NCI-H1092 (cell line): Measurements from ENCODE around the gene ITGA6.

Source experiments
- DNase-seq: peaks from one replicate; lab custom pipeline; 2025; lab: John Stamatoyannopoulos, UW

The ITGA6 gene

DNA sequence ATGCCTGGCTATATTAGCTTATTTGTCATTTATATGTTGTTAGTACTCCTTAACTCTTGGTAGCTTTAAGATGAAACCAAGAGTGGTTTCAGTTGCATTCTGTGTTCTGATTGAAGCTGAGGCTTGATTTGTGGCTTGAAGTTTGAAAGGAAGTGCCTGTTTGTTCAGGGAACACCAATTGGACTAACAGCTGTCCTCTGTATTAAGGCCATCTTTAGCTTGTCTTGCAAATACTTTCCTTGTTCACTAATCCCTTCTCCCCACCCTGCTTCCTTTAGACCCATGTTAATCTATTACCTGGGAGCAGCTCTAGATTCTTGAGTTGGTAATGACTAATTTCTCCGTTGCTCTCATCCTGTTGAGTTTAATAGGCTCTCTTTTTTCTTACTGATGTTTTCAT is 13.4 kb downstream of the ITGA6 start:
- no peak for DNase-seq

DNA sequence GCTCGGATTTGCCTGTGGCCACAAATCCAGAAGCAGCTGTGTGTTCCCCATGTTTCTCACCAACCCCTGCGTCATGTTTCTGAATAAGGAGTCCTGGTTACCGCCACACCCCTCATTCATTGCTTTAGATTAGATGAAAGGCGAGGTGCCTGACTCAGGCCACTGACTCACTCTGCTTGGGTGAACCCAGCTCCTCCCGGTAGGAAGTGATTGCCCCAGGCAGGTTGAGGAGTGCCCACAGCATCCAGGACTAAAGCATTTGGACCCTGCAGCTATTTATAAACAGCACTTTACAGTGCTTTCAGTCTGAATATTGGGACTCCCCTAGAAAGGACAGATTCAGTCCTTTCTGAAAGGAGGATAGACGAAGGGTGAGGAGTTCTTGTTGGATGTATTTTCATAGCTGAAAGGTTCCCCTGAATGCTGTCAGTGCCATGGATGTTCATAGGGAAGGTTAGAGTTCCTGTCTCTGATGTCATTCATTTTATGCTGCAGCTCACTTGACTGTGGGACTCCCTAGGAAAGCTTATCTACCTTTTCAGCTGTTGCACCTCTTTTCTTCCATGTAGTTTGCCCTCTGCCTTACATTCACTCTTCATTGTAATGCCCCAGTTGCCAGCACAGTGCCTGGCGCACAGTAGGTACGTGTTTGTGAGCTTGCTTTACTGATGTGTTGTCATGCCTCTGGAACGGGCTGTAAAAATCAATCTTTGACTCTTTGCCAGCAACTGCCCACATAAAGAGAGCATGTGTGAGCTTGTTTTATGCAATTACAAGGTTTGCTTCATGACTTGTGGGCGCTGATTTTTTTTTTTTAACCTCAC is 14.9 kb downstream of the ITGA6 start:
- no peak for DNase-seq

DNA sequence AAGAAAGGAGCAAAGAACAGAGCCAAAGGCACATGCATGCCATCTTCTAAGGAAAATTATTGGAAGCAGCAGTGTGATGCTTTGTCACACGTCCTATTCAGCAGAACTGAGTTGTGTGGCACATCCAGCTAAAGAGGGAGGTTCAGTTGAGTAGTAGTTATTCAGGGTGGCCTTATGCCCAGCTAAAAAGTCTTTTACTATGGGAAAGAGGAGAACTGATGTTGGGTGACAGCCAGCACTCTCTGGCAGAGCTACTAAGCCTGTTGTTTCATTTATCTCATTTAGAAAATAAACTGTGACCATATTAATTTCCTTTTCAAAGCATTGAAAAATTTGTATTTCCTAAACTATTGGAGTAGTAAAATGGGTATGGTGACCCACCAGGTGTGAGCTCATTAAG is 18.5 kb downstream of the ITGA6 start:
- no peak for DNase-seq

DNA sequence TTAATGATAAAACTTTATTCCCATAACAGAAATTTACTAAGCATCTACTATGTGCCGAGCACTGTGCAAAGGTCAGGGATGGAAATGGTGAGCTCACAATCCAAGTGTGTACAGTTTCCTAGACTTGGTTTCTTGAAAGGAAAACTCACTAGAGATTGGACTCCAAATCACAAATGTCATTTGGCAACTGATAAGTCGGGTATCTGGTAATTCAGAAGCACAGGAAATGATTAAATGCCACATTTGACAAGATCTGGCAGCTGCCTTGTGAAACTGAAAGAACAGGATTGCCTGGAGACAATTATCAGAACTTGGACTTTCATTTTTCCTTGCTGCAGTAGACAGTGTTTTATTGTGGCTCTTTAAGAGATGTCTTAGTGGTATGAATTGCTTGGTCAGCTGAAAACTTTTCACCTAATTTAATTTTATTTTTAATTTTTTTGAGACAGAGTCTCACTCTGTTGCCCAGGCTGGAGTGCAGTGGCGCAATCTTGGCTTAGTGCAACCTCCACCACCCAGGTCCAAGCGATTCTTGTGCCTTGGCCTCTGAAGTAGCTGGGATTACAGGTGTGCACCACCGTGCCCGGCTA is 19.2 kb downstream of the ITGA6 start:
- no peak for DNase-seq

DNA sequence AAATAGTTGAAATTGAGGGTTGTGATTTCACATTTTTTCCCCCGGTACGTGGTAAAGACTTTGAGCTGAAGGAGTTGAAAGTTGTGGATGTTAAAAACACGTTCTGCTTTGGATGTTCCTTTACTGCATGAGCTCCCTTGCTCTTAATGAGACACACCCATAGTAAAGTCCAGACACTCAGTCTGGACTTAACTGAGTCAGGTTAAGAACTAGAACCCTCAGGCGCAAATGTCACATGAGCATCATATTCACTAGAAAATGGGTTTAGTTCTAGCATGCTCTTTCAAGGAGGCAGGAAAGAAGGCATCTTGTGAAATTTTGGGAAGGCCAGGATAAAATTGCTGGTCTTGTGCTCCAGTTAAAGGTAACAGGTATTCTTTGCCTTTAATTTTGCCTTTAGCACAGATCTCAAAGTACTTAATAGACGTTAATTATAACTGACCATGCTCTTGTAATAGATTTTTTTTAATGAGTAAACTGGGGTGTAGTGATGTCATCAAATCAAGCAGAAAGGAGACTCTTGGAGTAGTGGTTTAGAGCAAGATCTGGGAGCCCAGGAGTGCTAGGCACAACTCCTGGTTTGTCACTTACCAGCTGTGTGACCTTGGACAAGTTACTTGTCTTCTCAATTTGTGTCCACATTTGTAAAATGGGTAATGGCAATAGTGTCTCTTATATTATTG is 20.6 kb downstream of the ITGA6 start:
- no peak for DNase-seq

DNA sequence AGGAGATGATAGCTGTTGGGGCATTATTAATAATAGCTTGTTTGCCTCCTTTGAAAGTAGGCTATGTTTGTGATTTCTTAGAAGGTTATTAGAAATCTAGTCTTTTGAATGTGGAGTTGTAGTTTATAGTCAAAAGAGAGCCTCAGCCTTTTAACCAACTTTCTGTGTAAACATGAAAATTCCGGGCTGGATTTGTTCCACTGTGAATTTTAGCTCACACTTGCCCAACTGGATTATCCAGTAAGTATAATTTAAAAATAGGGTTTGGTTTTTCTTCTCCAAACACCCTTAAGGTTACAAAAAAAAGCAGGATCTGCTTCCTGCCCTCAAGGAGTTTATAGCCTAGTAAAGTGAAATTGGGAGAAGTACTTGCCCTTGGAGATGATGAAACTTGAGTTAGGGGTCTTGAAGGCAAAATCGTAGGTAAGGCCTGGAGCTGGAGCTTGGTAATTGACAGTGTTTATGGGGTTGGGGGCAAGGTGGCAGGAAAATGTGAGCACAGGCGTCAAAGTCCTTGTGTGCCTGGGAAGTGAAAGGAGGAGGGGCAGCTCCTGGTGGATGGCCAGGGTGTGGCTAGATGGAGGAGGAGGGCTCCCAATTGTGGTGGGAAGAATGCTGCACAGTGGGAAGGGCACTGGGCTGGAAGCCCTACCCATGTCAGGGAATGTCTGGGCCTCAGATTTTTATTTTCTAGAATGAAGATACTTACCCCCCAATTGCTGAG is 21.3 kb downstream of the ITGA6 start:
- DNase-seq, result no peak

DNA sequence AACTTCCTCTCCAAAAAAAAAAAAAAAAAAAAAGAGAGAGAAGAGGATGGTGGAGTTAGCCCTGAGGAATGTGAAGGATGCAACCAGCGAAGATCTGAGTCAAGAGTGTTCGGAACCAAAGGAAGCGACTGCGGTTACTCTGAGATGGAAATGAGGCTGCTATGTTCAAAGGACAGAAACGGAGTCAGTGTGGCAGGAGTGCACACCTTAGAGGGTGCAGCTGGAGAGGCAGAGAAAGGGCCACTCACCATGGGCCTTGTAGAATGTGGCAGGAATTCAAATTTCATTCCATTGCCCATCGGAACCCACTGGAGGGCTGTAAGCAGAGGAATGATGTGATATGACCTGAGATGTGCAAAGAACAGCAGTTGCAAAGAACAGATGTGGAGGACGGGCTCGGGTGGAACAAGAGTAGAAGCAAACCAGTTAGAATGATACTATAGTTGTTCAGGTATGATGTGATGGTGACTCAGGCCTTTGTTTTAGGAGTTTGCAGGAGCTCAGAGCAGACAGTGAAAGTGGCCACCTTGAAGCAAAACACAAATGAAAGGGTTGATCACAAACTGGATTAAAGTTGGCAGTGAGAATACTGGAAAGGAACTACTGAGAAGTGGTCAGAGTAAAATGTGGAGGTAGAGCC is 22.6 kb downstream of the ITGA6 start:
- DNase-seq, result no peak

DNA sequence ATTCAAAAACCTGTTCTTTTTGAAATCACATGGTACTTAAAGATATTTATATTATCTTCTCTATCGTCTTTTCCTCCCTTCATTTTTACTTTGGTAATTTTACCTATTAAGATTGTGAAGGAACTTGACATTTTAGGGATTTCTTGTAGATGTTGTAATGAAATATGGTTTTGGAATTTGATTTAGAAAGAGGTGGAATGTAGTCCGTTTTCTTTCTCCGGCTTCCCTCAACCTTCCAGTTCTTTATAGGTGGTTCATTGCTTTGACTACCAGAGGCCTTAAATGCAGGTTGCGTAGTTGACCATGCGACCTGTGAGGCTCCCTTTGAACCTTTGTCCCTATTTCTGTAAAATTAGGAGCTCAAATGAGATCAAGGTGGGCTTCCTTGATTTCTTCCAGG is 24.5 kb downstream of the ITGA6 start:
- DNase-seq, result no peak

DNA sequence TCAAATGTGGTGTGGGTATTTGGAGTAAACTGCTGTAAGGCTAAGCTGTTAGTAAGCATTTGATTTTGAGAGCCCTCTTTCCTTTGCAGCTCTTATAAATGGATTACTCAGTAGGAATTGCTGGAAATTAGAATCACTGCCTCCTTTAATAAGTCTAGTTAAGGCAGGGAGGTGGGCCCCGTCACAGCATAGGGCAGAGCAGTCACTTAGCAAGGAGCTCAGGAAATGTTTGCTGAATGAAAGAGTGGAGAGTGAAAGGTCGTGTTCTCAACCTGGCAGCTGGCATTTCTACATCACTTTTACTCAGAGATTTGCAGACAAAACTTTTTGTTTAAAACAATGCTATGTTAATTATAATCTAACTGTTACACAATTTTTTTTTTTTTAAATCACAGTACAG is 25.5 kb downstream of the ITGA6 start:
- DNase-seq, result no peak

DNA sequence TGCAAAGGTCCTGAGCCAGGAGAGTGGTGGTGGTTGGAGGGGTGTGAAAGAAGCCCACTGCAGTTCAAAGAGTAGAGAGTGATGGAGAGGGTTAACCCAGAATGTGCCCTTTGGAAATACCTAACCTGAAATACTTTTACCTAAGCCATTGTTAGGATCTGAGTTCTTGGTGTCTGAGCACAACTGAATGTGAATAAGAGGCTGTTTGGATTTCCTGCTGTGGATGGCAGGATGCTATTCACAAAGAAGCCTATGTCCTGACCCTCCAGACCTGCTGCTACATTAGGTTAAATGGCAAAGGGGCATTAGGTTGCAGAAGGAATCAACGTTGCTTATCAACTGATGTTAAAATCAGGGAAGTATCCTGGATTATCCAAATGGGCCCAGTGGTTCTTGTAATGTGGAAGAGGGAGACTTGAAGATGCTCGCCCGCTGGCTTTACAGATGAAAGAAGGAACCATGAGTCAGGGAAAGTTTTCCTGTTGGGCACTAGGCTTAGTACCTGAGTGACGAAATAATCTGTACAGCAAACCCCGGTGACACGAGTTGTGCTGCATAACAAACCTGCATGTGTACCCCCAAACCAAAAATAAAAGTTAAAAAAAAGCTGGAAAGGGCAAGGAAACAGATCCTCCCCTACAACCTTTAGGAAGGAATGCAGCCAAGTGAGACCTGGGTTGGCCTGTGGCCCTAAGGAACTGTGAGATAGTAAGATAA is 27.2 kb downstream of the ITGA6 start:
- DNase-seq, result no peak

DNA sequence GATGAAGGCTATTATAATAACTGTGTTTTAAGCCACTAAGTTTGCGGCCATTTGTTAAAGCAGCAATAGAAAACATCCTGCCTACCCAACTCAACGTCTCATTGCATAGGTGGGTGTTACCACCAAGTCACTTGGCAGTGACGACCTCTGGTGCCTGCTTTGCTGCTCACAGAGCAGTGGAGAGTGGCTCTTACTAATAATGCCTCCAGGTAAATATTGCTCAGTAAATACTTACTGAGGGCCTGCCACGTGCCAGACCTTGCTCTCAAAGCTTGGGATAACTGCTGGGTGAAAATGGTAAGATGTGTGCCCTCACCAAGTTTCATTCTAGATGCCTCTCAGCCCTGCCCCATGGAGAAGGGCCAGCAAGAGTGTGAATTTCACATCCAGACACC is 27.7 kb downstream of the ITGA6 start:
- no peak for DNase-seq

DNA sequence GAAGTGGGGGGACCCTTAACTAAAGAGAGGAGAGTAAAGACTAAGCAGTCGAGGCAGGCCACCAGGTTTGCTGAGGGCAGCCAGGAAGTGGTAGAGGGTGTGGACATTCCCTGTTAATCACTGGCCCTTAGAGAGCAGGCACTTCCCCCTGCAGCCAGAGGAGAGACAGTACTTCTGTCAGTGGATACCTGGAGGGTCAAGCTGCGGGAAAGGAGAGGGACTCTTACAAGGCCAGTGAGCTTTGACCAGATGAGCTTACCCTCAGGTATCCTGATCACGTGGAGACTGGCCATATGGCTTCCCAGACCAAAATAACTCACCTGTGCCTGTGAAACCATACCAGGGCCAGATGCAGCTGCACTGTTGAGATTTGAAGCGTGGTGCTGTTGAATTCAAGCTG is 28.6 kb downstream of the ITGA6 start:
- no peak for DNase-seq

DNA sequence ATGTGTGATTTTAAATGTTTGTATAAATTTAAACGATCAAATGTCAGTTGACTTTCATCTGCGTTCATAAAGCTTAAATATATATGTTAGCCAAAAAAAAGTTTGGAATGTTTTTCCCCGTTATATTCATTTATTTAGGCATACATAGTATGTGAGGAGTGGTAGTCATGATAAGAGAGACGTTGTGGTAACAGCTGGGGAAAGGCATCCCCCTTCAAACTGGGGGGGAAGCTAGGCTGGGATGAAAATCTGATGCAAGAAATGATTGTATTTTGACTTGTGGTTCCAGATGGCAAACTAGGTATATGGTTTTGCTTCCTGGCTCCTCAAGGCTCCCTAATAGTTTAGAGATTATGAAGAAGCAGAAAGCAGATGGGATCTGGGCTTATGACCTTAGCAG is 30.1 kb downstream of the ITGA6 start:
- DNase-seq, result no peak

DNA sequence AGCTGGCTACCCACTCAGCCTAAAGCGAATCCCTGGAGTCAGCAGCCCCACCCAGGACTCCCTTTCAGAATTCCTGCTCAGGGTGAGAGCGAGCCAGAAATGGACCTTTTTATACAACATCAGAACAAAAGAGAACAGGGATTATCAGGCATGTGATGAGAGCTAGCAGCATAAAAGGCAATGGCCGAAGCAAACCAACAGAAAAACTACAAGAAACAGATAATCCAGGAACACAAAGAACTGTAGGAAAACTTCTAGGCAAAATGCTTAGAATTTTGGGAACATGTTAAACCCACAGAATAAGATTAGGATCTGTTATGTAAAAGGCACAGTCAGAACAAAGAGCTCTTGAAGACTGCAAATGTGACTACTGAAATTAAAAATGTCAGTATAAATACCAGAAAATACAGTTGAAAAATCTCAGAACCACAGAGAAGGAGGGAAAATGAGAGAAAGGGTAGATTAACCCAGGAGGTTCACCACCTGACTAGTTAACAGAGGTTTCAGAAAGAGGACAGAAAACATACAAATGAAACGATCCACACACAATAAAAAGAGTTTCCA is 31.3 kb downstream of the ITGA6 start:
- no peak for DNase-seq

DNA sequence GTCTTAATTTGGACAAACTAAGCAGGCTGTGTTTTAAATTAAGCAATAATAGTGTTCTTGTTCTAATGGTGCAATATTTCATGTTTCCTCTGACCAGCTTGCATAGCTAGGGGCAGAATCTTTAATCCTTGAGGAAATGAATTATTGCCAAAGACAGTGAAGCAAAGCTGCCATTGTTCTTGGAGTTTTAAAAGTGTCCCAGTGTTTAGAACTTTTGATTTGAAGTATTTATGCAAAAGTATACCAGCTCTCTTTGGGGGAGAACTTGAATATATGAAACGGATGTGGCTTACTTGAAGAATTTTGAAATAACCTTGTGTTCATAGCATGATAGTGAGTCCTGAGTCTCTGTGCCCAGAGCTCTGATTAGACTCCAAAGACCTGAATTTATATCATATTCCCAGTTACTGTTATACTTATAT is 33.4 kb downstream of the ITGA6 start:
- no peak for DNase-seq

DNA sequence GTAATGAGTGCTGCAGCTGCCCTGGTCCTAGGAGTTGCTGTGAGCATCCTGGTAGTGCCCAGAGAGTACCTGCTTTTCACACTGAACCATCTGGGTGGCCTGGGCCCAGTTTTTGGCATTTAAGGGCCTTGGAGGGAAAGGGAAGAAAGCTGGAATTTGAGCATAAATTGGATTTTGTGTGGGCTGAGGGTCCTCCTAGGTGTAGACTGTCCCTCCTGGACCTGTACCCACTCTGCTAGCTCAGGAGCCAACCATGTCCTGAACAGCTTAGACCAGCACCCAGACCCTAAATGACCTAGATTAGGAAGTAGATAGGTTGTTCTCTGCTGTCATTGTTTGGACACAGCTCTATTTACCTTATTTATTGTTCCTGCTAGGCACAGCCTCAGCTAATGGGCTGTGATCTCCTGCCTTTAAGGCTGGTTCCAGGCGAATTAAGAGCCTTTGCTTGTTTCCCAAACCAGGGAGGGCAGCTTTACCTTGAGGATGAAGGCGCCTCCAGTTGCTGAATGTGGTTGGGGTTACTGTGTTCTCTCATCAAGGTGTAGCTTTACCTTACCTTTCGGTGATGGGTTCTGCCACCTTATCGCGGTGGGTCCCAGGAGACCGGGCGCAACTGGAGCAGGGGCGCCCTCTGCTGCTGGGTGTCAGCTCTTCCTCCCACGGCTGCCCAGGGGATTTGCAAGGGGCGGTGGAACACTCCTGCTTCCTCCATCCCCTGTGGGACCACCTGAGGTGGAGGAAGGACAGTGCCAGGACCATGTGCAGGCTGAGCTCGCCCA is 34.4 kb downstream of the ITGA6 start:
- DNase-seq, result peak; percentile 19

DNA sequence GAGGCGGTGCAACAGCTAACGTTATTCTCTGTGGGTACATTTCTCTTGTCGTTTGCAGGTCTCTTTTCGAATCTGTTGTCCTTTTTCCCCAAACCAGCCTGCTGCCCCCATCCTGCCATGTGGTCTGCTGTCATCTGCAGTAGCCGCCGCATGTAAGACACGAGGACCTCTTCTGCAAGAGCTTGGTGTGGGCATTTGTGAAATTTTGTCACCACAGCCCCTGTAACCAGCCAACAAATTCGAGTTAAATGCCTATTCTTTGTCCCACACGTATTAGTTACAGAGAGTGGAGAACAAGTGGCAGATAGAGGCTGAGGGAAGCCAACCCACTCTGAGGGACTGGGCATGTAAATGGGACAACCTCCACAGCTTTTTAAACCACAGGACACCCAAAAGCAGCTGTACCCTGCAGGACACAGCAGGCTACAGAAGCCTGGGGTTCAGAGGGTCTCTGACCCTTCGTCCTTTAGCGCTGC is 35.0 kb downstream of the ITGA6 start:
- DNase-seq, result no peak

DNA sequence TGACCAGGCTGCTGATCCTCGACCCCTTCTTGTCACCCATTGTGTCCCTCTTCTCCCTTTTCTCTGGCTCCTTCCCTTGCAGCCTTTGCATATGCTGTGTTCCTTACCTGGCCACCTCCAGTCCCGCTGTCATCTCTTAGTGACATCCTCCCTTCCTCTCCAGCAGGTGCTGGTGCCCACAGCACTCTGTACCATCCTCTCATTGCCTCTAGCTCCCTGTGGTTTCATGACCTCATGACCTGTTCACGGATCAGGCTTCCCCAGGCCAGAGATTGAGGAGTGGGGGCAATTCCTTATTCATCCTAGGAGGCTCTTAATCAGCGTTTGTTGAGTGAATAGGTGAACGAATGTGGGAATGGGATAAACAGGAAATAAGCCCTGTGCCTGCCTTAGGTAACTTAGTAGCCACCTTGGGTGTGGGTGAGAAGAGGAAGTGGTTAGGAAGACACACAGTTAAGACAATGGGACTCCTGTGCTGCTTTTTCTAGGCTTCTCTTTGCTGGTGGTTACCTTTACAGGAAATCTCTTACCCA is 35.5 kb downstream of the ITGA6 start:
- DNase-seq, result no peak

DNA sequence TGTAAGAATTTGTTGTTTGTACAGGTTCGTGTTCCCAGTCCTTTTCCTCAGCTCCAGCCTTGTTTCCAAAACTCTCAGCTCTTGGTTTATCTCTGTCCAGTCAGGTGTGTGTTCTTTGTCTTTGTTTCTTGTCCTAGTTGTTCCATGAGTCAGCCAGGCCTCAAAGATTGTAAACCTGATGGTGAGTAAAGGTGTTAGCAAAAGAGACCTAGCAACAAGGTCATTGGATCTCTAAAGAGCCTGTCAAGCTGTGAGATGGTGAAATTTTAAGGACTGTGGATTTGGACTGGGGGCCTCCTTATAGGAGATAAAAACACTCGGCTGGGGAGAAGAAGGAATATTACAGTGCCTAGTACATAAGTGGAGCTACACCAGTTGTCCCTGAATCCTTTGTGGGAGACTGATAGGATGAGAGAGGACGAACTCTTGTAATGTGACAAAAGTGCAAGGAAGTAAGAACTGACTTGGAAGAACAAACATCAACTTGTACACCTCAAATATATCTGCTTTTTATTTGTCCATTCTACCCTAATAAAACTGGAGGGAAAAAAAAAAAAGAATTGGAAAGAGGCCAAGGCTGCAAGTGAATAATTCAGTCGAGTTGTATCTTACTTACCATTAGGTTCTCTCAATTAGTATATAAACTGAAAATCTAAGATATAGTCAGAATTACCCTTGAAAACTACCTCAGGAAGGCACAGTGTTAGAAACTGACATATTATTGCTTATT is 37.2 kb downstream of the ITGA6 start:
- DNase-seq, result no peak
